IPS DF 6.9 (cell line): ENCODE data around the gene OVCA2.

Source experiments
- DNase-seq: peaks from one replicate; pipeline ENCODE4 v3.0.0-alpha.2; 2013; ENCODE audit warnings: low read depth, low spot score
- H3K27ac ChIP-seq: one replicate; pipeline ENCODE4 v1.5.1; 2013; ENCODE audit warnings: low read length, control low read depth
- H3K27me3 ChIP-seq: 2 replicates; pipeline ENCODE4 v1.6.1; 2013; ENCODE audit warnings: mild to moderate bottlenecking, low read length; ENCODE audit not compliant: control insufficient read depth, insufficient read depth
- H3K36me3 ChIP-seq: 2 replicates; pipeline ENCODE4 v1.6.1; 2013; ENCODE audit warnings: low read length; ENCODE audit not compliant: control insufficient read depth, insufficient read depth
- H3K4me1 ChIP-seq: 2 replicates; pipeline ENCODE4 v1.6.1; 2013; ENCODE audit warnings: low read length; ENCODE audit not compliant: control insufficient read depth, insufficient read depth
- H3K4me3 ChIP-seq: 2 replicates; pipeline ENCODE4 v1.5.1; 2013; ENCODE audit warnings: mild to moderate bottlenecking, low read length
- H3K9me3 ChIP-seq: 2 replicates; pipeline ENCODE4 v1.6.1; 2013; ENCODE audit warnings: low read length, inconsistent platforms; ENCODE audit not compliant: control insufficient read depth, insufficient read depth
- WGBS: extraction: QIAGEN DNeasy Blood & Tissue Kit; methylation state at CpG from one replicate; pipeline ENCODE4 v1.1.7; 2013; ENCODE audit warnings: mixed read lengths, missing lambda C conversion rate; ENCODE audit not compliant: insufficient read length, insufficient coverage; 5-methylcytosine and 5-hydroxymethylcytosine counted together

OVCA2 gene

GRCh38 chr17:2024572-2025219, 17.1 kb upstream of the OVCA2 start:
- no peak for DNase-seq
- Histone ChIP-seq H3K27ac (no peak overlapping the region), H3K4me3 (peak overlapping the region; percentile 45), H3K4me1 (peaks cover 5% of the 10 kb centered on the region), H3K27me3 (peaks cover 73% of the 10 kb centered on the region), H3K9me3 (no peaks in the 10 kb centered on the region), H3K36me3 (no peaks in the 10 kb centered on the region; the same call in 1 of the 2 replicates)
- no CpG with 5 or more reads among the region's 73 CpGs for WGBS

GRCh38 chr17:2025220-2025621, 16.6 kb upstream of the OVCA2 start, which contains the start of gene RTN4RL1:
RTN4RL1 (minus strand) TSS chr17:2025334; CDS start chr17:2024865, 469 bp downstream.
- DNase-seq: no peak
- H3K4me1 ChIP-seq: peaks cover 5% of the 10 kb centered on the region
- peak within 1 kb of the TSS; percentile 45 for H3K4me3 ChIP-seq
- no peaks in the 10 kb centered on the region for H3K9me3 ChIP-seq
- H3K36me3 ChIP-seq: no peaks in the 10 kb centered on the region; the same call in 1 of the 2 replicates
- no CpG with 5 or more reads among the region's 47 CpGs for WGBS
- H3K27ac ChIP-seq: no peak within 1 kb of the TSS
- peaks cover 72% of the 10 kb centered on the region for H3K27me3 ChIP-seq

- Histone ChIP-seq H3K9me3 (no peaks in the 10 kb centered on the region), H3K4me1 (peaks cover 7% of the 10 kb centered on the region), H3K36me3 (no peaks in the 10 kb centered on the region; the same call in 1 of the 2 replicates), H3K4me3 (peak overlapping the region; percentile 45; the same call in 1 of the 2 replicates), H3K27me3 (peaks cover 70% of the 10 kb centered on the region), H3K27ac (no peak overlapping the region)
- DNase-seq: no peak
- no CpG with 5 or more reads among the region's 55 CpGs for WGBS
Observed at GRCh38 chr17:2025622-2026309, 16.1 kb upstream of the OVCA2 start.

- H3K4me3 ChIP-seq: no peak overlapping the region
- H3K4me1 ChIP-seq: peaks cover 7% of the 10 kb centered on the region
- no peak for DNase-seq
- H3K27ac ChIP-seq: no peak overlapping the region
- no CpG with 5 or more reads among the region's 11 CpGs for WGBS
- H3K9me3 ChIP-seq: no peaks in the 10 kb centered on the region
- no peaks in the 10 kb centered on the region; the same call in 1 of the 2 replicates for H3K36me3 ChIP-seq
- peaks cover 62% of the 10 kb centered on the region for H3K27me3 ChIP-seq
Observed at GRCh38 chr17:2027528-2028233, 14.1 kb upstream of the OVCA2 start.

GRCh38 chr17:2028234-2028614, 13.6 kb upstream of the OVCA2 start:
- no peak for DNase-seq
- H3K27ac ChIP-seq: no peak overlapping the region
- H3K9me3 ChIP-seq: no peaks in the 10 kb centered on the region
- peaks cover 7% of the 10 kb centered on the region for H3K4me1 ChIP-seq
- peaks cover 57% of the 10 kb centered on the region for H3K27me3 ChIP-seq
- no peak overlapping the region for H3K4me3 ChIP-seq
- H3K36me3 ChIP-seq: no peaks in the 10 kb centered on the region; the same call in 1 of the 2 replicates
- no CpG with 5 or more reads among the region's 5 CpGs for WGBS

- Histone ChIP-seq H3K27me3 (peaks cover 53% of the 10 kb centered on the region), H3K4me1 (peaks cover 7% of the 10 kb centered on the region), H3K9me3 (no peaks in the 10 kb centered on the region), H3K27ac (no peak overlapping the region), H3K36me3 (no peaks in the 10 kb centered on the region; the same call in 1 of the 2 replicates), H3K4me3 (no peak overlapping the region)
- no CpG with 5 or more reads among the region's 6 CpGs for WGBS
- no peak for DNase-seq
Observed at GRCh38 chr17:2028737-2029136, 13.1 kb upstream of the OVCA2 start.

GRCh38 chr17:2029911-2030778, 11.7 kb upstream of the OVCA2 start, which contains the start of gene DPH1:
DPH1 (plus strand) TSS chr17:2030153; CDS start chr17:2030170, 17 bp downstream.
- H3K27me3 ChIP-seq: peaks cover 39% of the 10 kb centered on the region
- peaks cover 3% of the 10 kb centered on the region for H3K4me1 ChIP-seq
- no CpG with 5 or more reads among the region's 59 CpGs for WGBS
- H3K9me3 ChIP-seq: no peaks in the 10 kb centered on the region
- no peak within 1 kb of the TSS for H3K27ac ChIP-seq
- DNase-seq: no peak
- H3K4me3 ChIP-seq: peak within 1 kb of the TSS; percentile 70
- no peaks in the 10 kb centered on the region; the same call in 1 of the 2 replicates for H3K36me3 ChIP-seq

- Histone ChIP-seq H3K36me3 (no peaks in the 10 kb centered on the region), H3K9me3 (no peaks in the 10 kb centered on the region), H3K4me3 (peak overlapping the region; percentile 70; the same call in 1 of the 2 replicates), H3K4me1 (peaks cover 3% of the 10 kb centered on the region; the same call in 1 of the 2 replicates), H3K27ac (no peak overlapping the region), H3K27me3 (peaks cover 33% of the 10 kb centered on the region)
- no CpG with 5 or more reads among the region's 10 CpGs for WGBS
- DNase-seq: no peak
Observed at GRCh38 chr17:2030779-2031163, 11.1 kb upstream of the OVCA2 start.

- Histone ChIP-seq H3K27me3 (peaks cover 12% of the 10 kb centered on the region), H3K9me3 (no peaks in the 10 kb centered on the region), H3K27ac (no peak overlapping the region), H3K4me1 (peaks cover 3% of the 10 kb centered on the region; the same call in 1 of the 2 replicates), H3K4me3 (no peak overlapping the region), H3K36me3 (peaks cover 5% of the 10 kb centered on the region)
- no peak for DNase-seq
- WGBS: no CpG with 5 or more reads among the region's 7 CpGs
Observed at GRCh38 chr17:2033153-2033552, 8.7 kb upstream of the OVCA2 start.
